ENCODE measurements around the gene FSIP2.

Gene FSIP2

GRCh38 chr2:185780890-185781289 is 42.3 kb downstream of the FSIP2 start:
- H3K4me3 ChIP-seq (ENCODE audit: low read depth in 1 of 5, low read length in 5 of 5), result no peak overlapping the region
- no peak overlapping the region for H3K9ac ChIP-seq (ENCODE audit: low read length in 5 of 5)
- no peaks in the 10 kb centered on the region for H3K4me1 ChIP-seq (ENCODE audit: control insufficient read depth in 5 of 5, insufficient read depth in 5 of 5, low read length in 5 of 5)
- H3K36me3 ChIP-seq (ENCODE audit: control insufficient read depth in 5 of 5, insufficient read depth in 5 of 5, low read length in 5 of 5), result no peaks in the 10 kb centered on the region
- no peaks in the 10 kb centered on the region for H3K27me3 ChIP-seq (ENCODE audit: control insufficient read depth in 5 of 5, insufficient read depth in 4 of 5, low read length in 5 of 5)
- no peak overlapping the region for H3K27ac ChIP-seq (ENCODE audit: low read depth, low read length)
- H3K9me3 ChIP-seq (ENCODE audit: control insufficient read depth in 5 of 5, low read length in 5 of 5), result no peaks in the 10 kb centered on the region

DNA sequence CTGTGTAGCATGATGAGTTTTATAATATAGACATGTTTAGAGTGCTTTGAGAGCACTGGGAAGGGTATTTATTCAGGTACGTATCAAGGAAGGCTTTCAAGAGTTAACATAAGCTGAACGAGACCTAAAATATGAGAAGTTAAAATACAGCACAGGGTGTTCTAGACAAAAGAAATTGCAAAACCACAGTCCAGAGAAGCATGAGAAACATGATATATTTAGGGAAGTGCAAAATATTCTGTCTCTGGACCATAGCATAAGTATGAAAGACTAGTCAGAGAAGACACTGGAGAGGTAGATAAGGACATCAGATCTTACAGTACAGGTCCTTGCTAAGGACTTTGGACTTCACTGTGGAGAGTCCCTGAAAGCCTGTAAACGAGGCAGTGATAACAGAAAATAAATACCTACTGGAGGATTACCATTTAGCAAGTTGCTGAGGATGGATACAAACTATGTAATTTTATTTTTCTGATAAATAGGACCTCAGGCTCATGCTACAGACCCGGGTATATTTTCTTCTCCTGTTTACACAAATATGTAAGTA is 43.7 kb downstream of the FSIP2 start:
- H3K4me3 ChIP-seq (ENCODE audit: low read depth in 1 of 5, low read length in 5 of 5), result no peak overlapping the region
- no peak overlapping the region for H3K27ac ChIP-seq (ENCODE audit: low read depth, low read length)
- H3K9ac ChIP-seq (ENCODE audit: low read length in 5 of 5), result no peak overlapping the region
- no peaks in the 10 kb centered on the region for H3K27me3 ChIP-seq (ENCODE audit: control insufficient read depth in 5 of 5, insufficient read depth in 4 of 5, low read length in 5 of 5)
- no peaks in the 10 kb centered on the region for H3K4me1 ChIP-seq (ENCODE audit: control insufficient read depth in 5 of 5, insufficient read depth in 5 of 5, low read length in 5 of 5)
- H3K9me3 ChIP-seq (ENCODE audit: control insufficient read depth in 5 of 5, low read length in 5 of 5), result no peaks in the 10 kb centered on the region
- no peaks in the 10 kb centered on the region for H3K36me3 ChIP-seq (ENCODE audit: control insufficient read depth in 5 of 5, insufficient read depth in 5 of 5, low read length in 5 of 5)

GRCh38 chr2:185785156-185785555 is 46.6 kb downstream of the FSIP2 start:
- H3K36me3 ChIP-seq (ENCODE audit: control insufficient read depth in 5 of 5, insufficient read depth in 5 of 5, low read length in 5 of 5), result no peaks in the 10 kb centered on the region
- no peaks in the 10 kb centered on the region for H3K27me3 ChIP-seq (ENCODE audit: control insufficient read depth in 5 of 5, insufficient read depth in 4 of 5, low read length in 5 of 5)
- H3K27ac ChIP-seq (ENCODE audit: low read depth, low read length), result no peak overlapping the region
- no peaks in the 10 kb centered on the region for H3K4me1 ChIP-seq (ENCODE audit: control insufficient read depth in 5 of 5, insufficient read depth in 5 of 5, low read length in 5 of 5)
- H3K9me3 ChIP-seq (ENCODE audit: control insufficient read depth in 5 of 5, low read length in 5 of 5), result no peaks in the 10 kb centered on the region
- H3K4me3 ChIP-seq (ENCODE audit: low read depth in 1 of 5, low read length in 5 of 5), result no peak overlapping the region
- H3K9ac ChIP-seq (ENCODE audit: low read length in 5 of 5), result no peak overlapping the region

DNA sequence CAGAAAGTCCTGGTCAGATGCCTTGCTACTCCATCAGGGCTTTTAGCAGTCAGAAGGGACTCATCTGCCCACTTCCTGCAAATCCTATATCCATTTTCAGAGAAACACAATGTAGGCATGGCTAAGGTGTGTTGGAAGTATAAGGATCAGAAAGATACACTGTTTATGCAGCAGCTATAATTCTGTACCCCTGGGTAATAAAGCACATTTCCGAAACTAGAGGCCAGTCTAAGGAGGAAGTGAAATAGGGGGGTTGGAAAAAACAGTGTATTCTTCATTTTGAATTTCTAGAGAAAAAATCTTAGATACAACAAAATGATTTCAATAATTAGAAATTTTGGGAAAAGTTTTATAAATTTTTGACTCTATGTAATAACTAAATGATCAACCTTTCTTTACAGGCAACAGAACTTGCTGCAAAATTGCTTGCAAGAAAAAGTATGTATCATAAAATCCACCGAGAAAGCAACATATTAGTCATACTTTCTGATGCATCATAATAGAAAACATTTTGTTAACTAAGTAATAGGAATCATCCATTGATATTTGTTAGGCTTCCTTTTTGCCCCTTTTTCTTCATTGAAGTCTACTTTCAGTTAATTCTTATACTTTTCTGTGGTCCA is 47.4 kb downstream of the FSIP2 start:
- Histone ChIP-seq H3K4me3 (ENCODE audit: low read depth in 1 of 5, low read length in 5 of 5) (no peak overlapping the region), H3K36me3 (ENCODE audit: control insufficient read depth in 5 of 5, insufficient read depth in 5 of 5, low read length in 5 of 5) (no peaks in the 10 kb centered on the region), H3K27me3 (ENCODE audit: control insufficient read depth in 5 of 5, insufficient read depth in 4 of 5, low read length in 5 of 5) (no peaks in the 10 kb centered on the region), H3K4me1 (ENCODE audit: control insufficient read depth in 5 of 5, insufficient read depth in 5 of 5, low read length in 5 of 5) (no peaks in the 10 kb centered on the region), H3K9ac (ENCODE audit: low read length in 5 of 5) (no peak overlapping the region), H3K9me3 (ENCODE audit: control insufficient read depth in 5 of 5, low read length in 5 of 5) (no peaks in the 10 kb centered on the region), H3K27ac (ENCODE audit: low read depth, low read length) (no peak overlapping the region)

- H3K36me3 ChIP-seq (ENCODE audit: control insufficient read depth in 5 of 5, insufficient read depth in 5 of 5, low read length in 5 of 5), result no peaks in the 10 kb centered on the region
These were observed 48.9 kb downstream of the FSIP2 start for GRCh38 chr2:185787227-185788145.

GRCh38 chr2:185790361-185790760 is 51.8 kb downstream of the FSIP2 start:
- Histone ChIP-seq H3K4me1 (ENCODE audit: control insufficient read depth in 5 of 5, insufficient read depth in 5 of 5, low read length in 5 of 5) (no peaks in the 10 kb centered on the region), H3K36me3 (ENCODE audit: control insufficient read depth in 5 of 5, insufficient read depth in 5 of 5, low read length in 5 of 5) (no peaks in the 10 kb centered on the region), H3K27me3 (ENCODE audit: control insufficient read depth in 5 of 5, insufficient read depth in 4 of 5, low read length in 5 of 5) (no peaks in the 10 kb centered on the region), H3K9ac (ENCODE audit: low read length in 5 of 5) (no peak overlapping the region), H3K9me3 (ENCODE audit: control insufficient read depth in 5 of 5, low read length in 5 of 5) (no peaks in the 10 kb centered on the region), H3K4me3 (ENCODE audit: low read depth in 1 of 5, low read length in 5 of 5) (no peak overlapping the region), H3K27ac (ENCODE audit: low read depth, low read length) (no peak overlapping the region)

More at GRCh38 chr2:185787227-185788145, 48.9 kb downstream of the FSIP2 start:
- Histone ChIP-seq H3K27me3 (ENCODE audit: control insufficient read depth in 5 of 5, insufficient read depth in 4 of 5, low read length in 5 of 5) (no peaks in the 10 kb centered on the region), H3K9me3 (ENCODE audit: control insufficient read depth in 5 of 5, low read length in 5 of 5) (no peaks in the 10 kb centered on the region), H3K4me3 (ENCODE audit: low read depth in 1 of 5, low read length in 5 of 5) (no peak overlapping the region), H3K27ac (ENCODE audit: low read depth, low read length) (no peak overlapping the region), H3K9ac (ENCODE audit: low read length in 5 of 5) (no peak overlapping the region), H3K4me1 (ENCODE audit: control insufficient read depth in 5 of 5, insufficient read depth in 5 of 5, low read length in 5 of 5) (no peaks in the 10 kb centered on the region)

DNA sequence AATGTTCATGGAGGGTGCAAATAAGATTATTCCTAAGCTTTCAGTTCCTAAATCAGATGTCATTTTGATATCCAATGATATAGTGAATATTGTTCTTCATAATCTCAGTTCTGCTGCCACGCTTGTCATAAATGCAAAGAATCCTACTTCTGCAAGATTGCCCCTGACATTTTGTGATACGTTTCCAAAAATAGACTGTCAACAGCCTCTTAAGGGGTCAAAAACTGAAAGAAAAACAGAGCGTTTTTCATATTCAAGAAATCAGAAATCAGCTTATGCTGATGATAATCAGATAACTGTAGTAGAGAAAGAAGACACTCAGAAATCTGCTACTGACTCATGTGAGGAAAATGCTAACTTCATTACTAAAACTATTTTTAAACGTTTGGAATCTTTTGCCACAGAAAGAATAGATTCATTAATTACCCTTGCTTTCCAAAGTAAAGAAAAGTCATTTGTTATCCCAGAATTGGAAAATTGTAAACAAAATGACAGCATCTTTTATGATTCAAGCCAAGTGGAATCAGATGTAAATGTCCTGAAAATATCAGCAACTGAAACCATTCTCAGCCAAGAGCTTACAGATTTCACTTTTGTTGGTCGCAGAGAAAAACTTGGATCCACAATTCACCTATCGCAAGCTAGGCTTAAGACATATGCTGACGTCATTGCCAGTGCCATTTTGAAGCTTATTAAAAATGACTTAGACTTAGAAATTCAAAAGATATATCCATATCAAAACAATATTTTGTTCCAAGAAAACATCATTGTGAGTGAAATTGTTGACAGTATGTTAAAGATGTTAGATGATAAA is 55.1 kb downstream of the FSIP2 start:
- H3K4me1 ChIP-seq (ENCODE audit: control insufficient read depth in 5 of 5, insufficient read depth in 5 of 5, low read length in 5 of 5), result no peaks in the 10 kb centered on the region
- H3K27me3 ChIP-seq (ENCODE audit: control insufficient read depth in 5 of 5, insufficient read depth in 4 of 5, low read length in 5 of 5), result no peaks in the 10 kb centered on the region
- no peak overlapping the region for H3K27ac ChIP-seq (ENCODE audit: low read depth, low read length)

GRCh38 chr2:185796758-185797157 is 58.2 kb downstream of the FSIP2 start:
- H3K4me1 ChIP-seq (ENCODE audit: control insufficient read depth in 5 of 5, insufficient read depth in 5 of 5, low read length in 5 of 5), result no peaks in the 10 kb centered on the region
- H3K36me3 ChIP-seq (ENCODE audit: control insufficient read depth in 5 of 5, insufficient read depth in 5 of 5, low read length in 5 of 5), result no peaks in the 10 kb centered on the region
- no peaks in the 10 kb centered on the region for H3K27me3 ChIP-seq (ENCODE audit: control insufficient read depth in 5 of 5, insufficient read depth in 4 of 5, low read length in 5 of 5)
- no peak overlapping the region for H3K9ac ChIP-seq (ENCODE audit: low read length in 5 of 5)
- H3K9me3 ChIP-seq (ENCODE audit: control insufficient read depth in 5 of 5, low read length in 5 of 5), result no peaks in the 10 kb centered on the region
- H3K27ac ChIP-seq (ENCODE audit: low read depth, low read length), result no peak overlapping the region
- H3K4me3 ChIP-seq (ENCODE audit: low read depth in 1 of 5, low read length in 5 of 5), result no peak overlapping the region

More for the DNA sequence above, 55.1 kb downstream of the FSIP2 start:
- H3K9ac ChIP-seq (ENCODE audit: low read length in 5 of 5), result no peak overlapping the region
- H3K9me3 ChIP-seq (ENCODE audit: control insufficient read depth in 5 of 5, low read length in 5 of 5), result no peaks in the 10 kb centered on the region
- no peak overlapping the region for H3K4me3 ChIP-seq (ENCODE audit: low read depth in 1 of 5, low read length in 5 of 5)
- H3K36me3 ChIP-seq (ENCODE audit: control insufficient read depth in 5 of 5, insufficient read depth in 5 of 5, low read length in 5 of 5), result no peaks in the 10 kb centered on the region

DNA sequence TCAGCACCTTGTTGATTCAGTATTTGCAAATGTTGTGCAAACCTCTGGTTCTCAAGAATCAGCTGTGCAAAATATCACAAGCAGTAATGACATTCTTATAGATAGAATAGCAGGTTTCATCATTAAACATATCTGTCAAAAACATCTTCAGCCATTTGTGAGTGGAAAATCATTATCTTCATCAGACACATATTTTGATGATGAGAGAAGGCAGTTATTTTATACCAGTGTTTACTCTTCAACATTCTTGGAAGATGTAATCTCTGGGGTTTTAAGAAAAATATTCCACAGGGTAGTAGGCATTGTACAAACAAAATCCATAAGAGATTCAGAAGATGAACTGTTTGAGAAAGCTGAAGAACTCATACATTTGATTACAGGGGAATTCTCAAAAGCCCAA is 64.3 kb downstream of the FSIP2 start:
- no peak overlapping the region for H3K4me3 ChIP-seq (ENCODE audit: low read depth in 1 of 5, low read length in 5 of 5)
- H3K36me3 ChIP-seq (ENCODE audit: control insufficient read depth in 5 of 5, insufficient read depth in 5 of 5, low read length in 5 of 5), result no peaks in the 10 kb centered on the region

More for the DNA sequence above, 64.3 kb downstream of the FSIP2 start:
- H3K4me1 ChIP-seq (ENCODE audit: control insufficient read depth in 5 of 5, insufficient read depth in 5 of 5, low read length in 5 of 5), result no peaks in the 10 kb centered on the region
- no peaks in the 10 kb centered on the region for H3K9me3 ChIP-seq (ENCODE audit: control insufficient read depth in 5 of 5, low read length in 5 of 5)
- no peaks in the 10 kb centered on the region for H3K27me3 ChIP-seq (ENCODE audit: control insufficient read depth in 5 of 5, insufficient read depth in 4 of 5, low read length in 5 of 5)
- no peak overlapping the region for H3K27ac ChIP-seq (ENCODE audit: low read depth, low read length)
- H3K9ac ChIP-seq (ENCODE audit: low read length in 5 of 5), result no peak overlapping the region

Measured in subcutaneous abdominal adipose tissue (tissue), 5 donors.